ENCODE data around the gene TDRD7. TPM values are rescaled to one million over a fixed set of nuclear protein-coding genes. Genes with fewer than 3 reads are reported as not detected.

TDRD7 gene
- total RNA-seq, 1 donor from 2014 or later, result 8.1 TPM

DNA sequence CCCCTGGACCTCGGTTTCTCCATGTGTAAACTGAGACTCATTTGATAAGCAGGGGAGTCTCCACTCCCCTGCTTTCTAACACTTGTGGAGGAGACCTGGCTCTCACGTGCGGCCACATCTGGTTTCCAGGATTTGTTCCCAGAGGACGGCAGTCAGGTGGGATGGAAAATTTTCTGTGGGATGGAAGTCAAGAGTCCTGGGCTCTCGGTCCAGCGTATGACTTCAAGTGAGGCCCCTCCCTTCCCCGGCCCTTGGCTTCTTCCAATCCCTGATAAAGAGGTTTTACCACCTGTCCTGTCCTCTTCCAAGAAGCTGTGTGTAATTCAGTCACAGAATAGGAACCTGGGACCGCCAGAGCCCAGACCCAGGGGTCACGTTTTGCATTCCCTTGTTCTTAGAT is 124.6 kb downstream of the TDRD7 start:
- Mint-ChIP-seq H3K4me1 (peaks cover 6% of the 10 kb centered on the region), H3K4me3 (no peak overlapping the region), H3K36me3 (no peaks in the 10 kb centered on the region), H3K27me3 (ENCODE audit: insufficient read depth, low read depth) (no peaks in the 10 kb centered on the region), H3K9me3 (no peaks in the 10 kb centered on the region), H3K27ac (no peak overlapping the region)
- no peaks in the 10 kb centered on the region for H4K20me1 ChIP-seq (ENCODE audit: low read depth)
- H3K36me3 ChIP-seq, result no peaks in the 10 kb centered on the region
- H3K27ac ChIP-seq, result no peak overlapping the region
- H3K79me2 ChIP-seq (ENCODE audit: low read depth), result no peaks in the 10 kb centered on the region
- TF ChIP-seq EZH2phosphoT487 (IDR thresholded peaks at IDR 0.05) (no peak), EZH2 (IDR thresholded peaks at IDR 0.05) (no peak)
- TF ChIP-seq, protein P1, sequence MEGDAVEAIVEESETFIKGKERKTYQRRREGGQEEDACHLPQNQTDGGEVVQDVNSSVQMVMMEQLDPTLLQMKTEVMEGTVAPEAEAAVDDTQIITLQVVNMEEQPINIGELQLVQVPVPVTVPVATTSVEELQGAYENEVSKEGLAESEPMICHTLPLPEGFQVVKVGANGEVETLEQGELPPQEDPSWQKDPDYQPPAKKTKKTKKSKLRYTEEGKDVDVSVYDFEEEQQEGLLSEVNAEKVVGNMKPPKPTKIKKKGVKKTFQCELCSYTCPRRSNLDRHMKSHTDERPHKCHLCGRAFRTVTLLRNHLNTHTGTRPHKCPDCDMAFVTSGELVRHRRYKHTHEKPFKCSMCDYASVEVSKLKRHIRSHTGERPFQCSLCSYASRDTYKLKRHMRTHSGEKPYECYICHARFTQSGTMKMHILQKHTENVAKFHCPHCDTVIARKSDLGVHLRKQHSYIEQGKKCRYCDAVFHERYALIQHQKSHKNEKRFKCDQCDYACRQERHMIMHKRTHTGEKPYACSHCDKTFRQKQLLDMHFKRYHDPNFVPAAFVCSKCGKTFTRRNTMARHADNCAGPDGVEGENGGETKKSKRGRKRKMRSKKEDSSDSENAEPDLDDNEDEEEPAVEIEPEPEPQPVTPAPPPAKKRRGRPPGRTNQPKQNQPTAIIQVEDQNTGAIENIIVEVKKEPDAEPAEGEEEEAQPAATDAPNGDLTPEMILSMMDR (IDR thresholded peaks at IDR 0.05), result no peak
- no peak overlapping the region for H3K9ac ChIP-seq
- H3F3A ChIP-seq (ENCODE audit: low read depth), result no peaks in the 10 kb centered on the region
- H3K4me3 ChIP-seq, result no peak overlapping the region
- H3K27me3 ChIP-seq, result no peaks in the 10 kb centered on the region
- peak overlapping the region; percentile 38 for H2AFZ ChIP-seq (replicated peaks)
- no peaks in the 10 kb centered on the region for H3K4me1 ChIP-seq
- DNase-seq (ENCODE audit: low spot score), result no peak
- H3K9me3 ChIP-seq (ENCODE audit: low read depth), result no peaks in the 10 kb centered on the region
- H3K4me2 ChIP-seq, result no peak overlapping the region

DNA sequence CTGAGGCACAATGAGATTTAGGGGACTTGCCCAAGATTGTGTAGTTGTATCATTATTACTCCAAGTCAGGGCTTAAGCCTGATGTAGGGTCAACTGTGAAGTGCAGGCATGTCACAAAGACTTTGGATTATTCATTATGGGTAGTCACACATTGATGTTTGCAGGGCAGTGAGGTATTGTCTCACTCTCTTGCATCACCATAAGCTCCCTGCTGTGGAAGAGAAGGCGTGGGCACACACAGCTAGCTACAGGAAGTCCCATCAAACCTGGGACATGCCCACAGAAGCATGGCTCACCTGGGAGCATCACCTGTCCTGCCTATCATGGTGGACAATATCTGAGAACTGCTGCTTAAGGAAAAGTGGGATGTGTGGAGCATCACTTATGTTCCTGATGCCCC is 131.7 kb downstream of the TDRD7 start:
- Mint-ChIP-seq H3K9me3 (no peaks in the 10 kb centered on the region), H3K27me3 (ENCODE audit: insufficient read depth, low read depth) (peaks cover 2% of the 10 kb centered on the region), H3K4me1 (peaks cover 10% of the 10 kb centered on the region), H3K4me3 (no peak overlapping the region), H3K36me3 (no peaks in the 10 kb centered on the region), H3K27ac (no peak overlapping the region)
- H3K36me3 ChIP-seq, result no peaks in the 10 kb centered on the region
- no peak overlapping the region for H3K4me3 ChIP-seq
- H3K4me1 ChIP-seq, result no peaks in the 10 kb centered on the region
- H3K79me2 ChIP-seq (ENCODE audit: low read depth), result no peaks in the 10 kb centered on the region
- DNase-seq (ENCODE audit: low spot score), result no peak
- H3K27ac ChIP-seq, result no peak overlapping the region
- TF ChIP-seq, protein P1 (IDR thresholded peaks at IDR 0.05), result no peak
- TF ChIP-seq EZH2 (IDR thresholded peaks at IDR 0.05) (no peak), EZH2phosphoT487 (IDR thresholded peaks at IDR 0.05) (no peak)
- H3K9ac ChIP-seq, result no peak overlapping the region
- no peaks in the 10 kb centered on the region for H3K27me3 ChIP-seq
- no peaks in the 10 kb centered on the region for H3K9me3 ChIP-seq (ENCODE audit: low read depth)
- no peak overlapping the region for H2AFZ ChIP-seq (replicated peaks)
- H3K4me2 ChIP-seq, result no peak overlapping the region
- no peaks in the 10 kb centered on the region for H3F3A ChIP-seq (ENCODE audit: low read depth)
- no peaks in the 10 kb centered on the region for H4K20me1 ChIP-seq (ENCODE audit: low read depth)

DNA sequence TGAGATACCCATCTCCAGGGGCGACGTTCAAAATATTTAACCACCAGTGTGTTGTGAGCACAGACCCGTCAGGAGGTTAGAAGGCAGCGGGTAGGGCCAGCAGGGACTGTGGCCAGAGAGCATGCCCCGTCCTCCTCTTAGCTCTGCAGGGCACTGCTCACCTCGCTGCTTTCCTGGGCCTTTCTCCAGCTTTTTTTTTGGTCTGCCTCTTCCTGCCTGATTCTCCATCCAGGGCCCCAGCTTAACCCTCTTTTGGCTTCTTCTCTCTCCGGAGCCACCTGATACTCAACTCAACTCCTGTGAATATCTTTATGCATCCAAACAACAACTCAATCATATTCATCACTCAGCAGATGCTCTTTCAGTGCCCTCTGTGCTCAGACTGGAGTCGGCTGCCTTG is 133.6 kb downstream of the TDRD7 start:
- Histone ChIP-seq H2AFZ (replicated peaks) (no peak overlapping the region), H3K79me2 (ENCODE audit: low read depth) (no peaks in the 10 kb centered on the region), H3K4me1 (no peaks in the 10 kb centered on the region), H3K27me3 (no peaks in the 10 kb centered on the region), H3F3A (ENCODE audit: low read depth) (no peaks in the 10 kb centered on the region), H3K27ac (no peak overlapping the region), H3K36me3 (no peaks in the 10 kb centered on the region), H3K4me3 (no peak overlapping the region), H3K4me2 (no peak overlapping the region), H4K20me1 (ENCODE audit: low read depth) (no peaks in the 10 kb centered on the region), H3K9me3 (ENCODE audit: low read depth) (no peaks in the 10 kb centered on the region), H3K9ac (no peak overlapping the region)
- no peak for DNase-seq (ENCODE audit: low spot score)
- TF ChIP-seq, protein P1 (IDR thresholded peaks at IDR 0.05), result no peak
- TF ChIP-seq EZH2 (IDR thresholded peaks at IDR 0.05) (no peak), EZH2phosphoT487 (IDR thresholded peaks at IDR 0.05) (no peak)
- no peaks in the 10 kb centered on the region for H3K36me3 Mint-ChIP-seq
- no peak overlapping the region for H3K27ac Mint-ChIP-seq
- H3K4me3 Mint-ChIP-seq, result no peak overlapping the region
- peaks cover 10% of the 10 kb centered on the region for H3K4me1 Mint-ChIP-seq
- H3K27me3 Mint-ChIP-seq (ENCODE audit: insufficient read depth, low read depth), result peaks cover 3% of the 10 kb centered on the region
- no peaks in the 10 kb centered on the region for H3K9me3 Mint-ChIP-seq

Small RNAs within 50 kb of the gene (microRNA-seq; reads per million reads assigned to microRNA genes)
- not detected for gene MIR1302-8

Small RNAs within 50 kb of the gene (small RNA-seq; reads per million reads assigned to genes)
- not detected for gene MIR1302-8

Other genes with a start within 250 kb of the TDRD7 start
- 2.9 and 6.3 TPM in 2 replicates for gene CCDC180, start 104.4 kb upstream of the TDRD7 start, total RNA-seq (ENCODE audit: low replicate concordance)
- 0.15 TPM in 1 of 2 replicates, not detected in the other for gene TMOD1, start 89.6 kb downstream of the TDRD7 start, total RNA-seq (ENCODE audit: low replicate concordance)
- 31.5 and 45.4 TPM in 2 replicates for gene TSTD2, start 221.3 kb downstream of the TDRD7 start, total RNA-seq (ENCODE audit: low replicate concordance)
- 42.3 and 55.9 TPM in 2 replicates for gene NCBP1, start 221.7 kb downstream of the TDRD7 start, total RNA-seq (ENCODE audit: low replicate concordance)

Measured in neural progenitor cell (in vitro differentiated cells).